Measurements from ENCODE around the gene GGCT.

Gene GGCT

GRCh38 chr7:30459591-30460245, 44.9 kb downstream of the GGCT start:
- DNase-seq = no peak

- no peak for DNase-seq
These were observed 46.3 kb downstream of the GGCT start for GRCh38 chr7:30458311-30458710.

- no peak for DNase-seq
These were observed 50.7 kb downstream of the GGCT start for GRCh38 chr7:30453921-30454320.

GRCh38 chr7:30453016-30453415, 51.6 kb downstream of the GGCT start:
- no peak for DNase-seq

GRCh38 chr7:30452280-30452930, 52.2 kb downstream of the GGCT start:
- no peak for DNase-seq

GRCh38 chr7:30451539-30452279, 52.9 kb downstream of the GGCT start:
- DNase-seq = no peak

- DNase-seq = no peak
These were observed 53.6 kb downstream of the GGCT start for GRCh38 chr7:30450983-30451497.

- DNase-seq = no peak
These were observed 54.2 kb downstream of the GGCT start for GRCh38 chr7:30450240-30450982.

- DNase-seq = no peak
These were observed 56.0 kb downstream of the GGCT start for GRCh38 chr7:30448461-30449189.

- DNase-seq = no peak
These were observed 57.2 kb downstream of the GGCT start for GRCh38 chr7:30447466-30447865.

Data from activated gamma-delta T cell treated with Interleukin-2 at 50 U/mL for 16 hours (primary cell).